Measurements from ENCODE around the gene KCNB1.

KCNB1 gene

GRCh38 chr20:49482621-49483017 is at the start of gene KCNB1:
TSS of gene KCNB1 (minus strand) at chr20:49482668. CDS start at chr20:49482480, 188 bp downstream.
- DNase-seq (ENCODE audit: low spot score), result peak; percentile 98

DNA sequence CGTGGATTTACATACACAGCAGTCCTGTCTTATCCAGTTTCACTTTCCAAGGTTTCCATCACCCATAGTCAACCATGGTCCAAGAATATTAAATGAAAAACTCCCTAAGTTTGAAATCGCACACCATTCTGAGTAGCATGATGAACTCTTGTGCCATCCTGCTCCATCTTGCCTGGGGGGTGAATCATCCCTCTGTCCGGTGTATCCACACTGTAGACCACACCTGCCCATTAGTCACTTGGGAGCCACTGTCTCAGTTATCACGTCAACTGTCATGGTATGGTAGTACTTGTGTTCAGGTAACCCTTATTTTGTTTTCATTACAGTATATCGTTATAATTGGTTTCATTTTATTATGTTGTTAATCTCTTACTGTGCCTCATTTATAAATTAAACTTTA is 47.0 kb upstream of the KCNB1 start:
- DNase-seq (ENCODE audit: low spot score), result no peak

GRCh38 chr20:49526568-49526967 is 44.1 kb upstream of the KCNB1 start:
- no peak for DNase-seq (ENCODE audit: low spot score)

GRCh38 chr20:49526056-49526455 is 43.6 kb upstream of the KCNB1 start:
- DNase-seq (ENCODE audit: low spot score), result no peak

DNA sequence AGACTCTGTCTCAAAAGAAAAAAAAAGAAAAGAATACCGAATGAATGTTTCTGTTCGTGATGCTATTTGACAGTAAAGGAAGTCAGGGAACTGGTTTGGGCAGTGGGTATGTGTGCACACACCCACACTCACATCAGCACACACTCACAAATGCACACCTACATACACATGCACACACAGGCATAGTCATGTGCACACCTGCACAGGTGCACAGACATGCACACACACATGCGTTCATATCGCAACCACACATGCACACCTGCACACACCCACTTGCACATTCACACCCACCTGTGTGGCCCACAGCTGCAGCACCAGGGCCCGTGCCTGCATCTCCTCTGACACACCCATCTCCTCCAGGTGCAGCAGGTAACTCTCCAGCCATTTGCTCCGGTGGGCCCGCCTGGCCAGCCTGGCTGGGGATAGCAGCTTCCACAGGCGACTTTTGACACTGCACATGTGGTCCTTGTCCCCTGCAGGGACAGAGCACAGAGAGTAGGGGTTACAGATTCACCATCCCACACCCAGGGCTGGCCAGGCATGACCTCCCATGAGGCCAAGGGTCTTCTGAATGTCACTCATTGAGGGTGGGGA is 41.4 kb upstream of the KCNB1 start:
- DNase-seq (ENCODE audit: low spot score), result no peak

DNA sequence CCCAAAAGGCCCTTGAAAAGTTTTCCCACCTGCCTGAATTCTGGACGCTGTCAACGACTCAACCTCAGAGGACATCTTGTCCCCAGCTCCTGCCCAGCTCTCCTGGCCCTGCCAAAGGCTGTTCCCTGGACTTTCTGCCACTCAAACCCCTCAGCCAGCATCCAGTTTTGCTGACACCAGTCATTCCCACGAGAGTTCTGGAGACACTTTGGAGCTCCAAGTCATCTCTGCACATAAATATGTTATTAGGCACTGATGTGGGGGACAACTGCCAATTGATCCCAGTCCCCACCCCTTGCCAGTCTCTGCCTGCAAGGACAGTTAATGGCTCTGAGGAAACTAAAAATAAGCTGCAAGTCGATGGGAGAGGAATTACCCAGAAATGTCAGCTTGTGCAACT is 38.9 kb upstream of the KCNB1 start:
- DNase-seq (ENCODE audit: low spot score), result no peak

DNA sequence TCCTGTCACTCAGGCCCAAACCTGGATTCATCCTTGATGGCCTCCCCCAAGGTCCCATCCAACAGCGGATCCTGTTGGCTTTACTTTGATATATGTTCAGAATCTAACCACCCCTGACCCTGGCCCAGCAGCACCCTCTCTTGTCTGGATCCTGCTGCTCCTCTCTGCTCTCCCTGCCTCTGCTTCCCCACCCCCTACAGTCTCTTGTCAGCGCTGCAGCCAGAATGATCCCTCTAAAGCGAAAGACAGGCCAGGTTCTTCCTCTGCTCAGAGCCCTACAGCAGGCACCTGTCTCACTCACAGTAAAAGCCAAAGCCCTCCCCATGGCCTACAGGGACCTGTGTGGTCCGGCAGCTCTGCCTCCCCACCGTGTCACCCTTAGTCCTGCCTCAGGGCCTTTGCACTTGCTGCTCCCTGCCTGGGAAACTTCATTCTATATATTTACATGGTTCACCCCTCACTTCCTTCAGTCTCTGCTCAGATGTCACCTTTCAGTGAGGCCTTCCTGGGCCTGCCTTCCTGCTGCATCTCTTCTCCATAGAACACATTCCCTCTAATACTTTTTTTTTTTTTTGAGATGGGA is 37.4 kb upstream of the KCNB1 start:
- peak; percentile 31 for DNase-seq (ENCODE audit: low spot score)

- DNase-seq (ENCODE audit: low spot score), result no peak
Observed at GRCh38 chr20:49519212-49519712, 36.8 kb upstream of the KCNB1 start.

GRCh38 chr20:49518576-49518975 is 36.1 kb upstream of the KCNB1 start:
- no peak for DNase-seq (ENCODE audit: low spot score)

DNA sequence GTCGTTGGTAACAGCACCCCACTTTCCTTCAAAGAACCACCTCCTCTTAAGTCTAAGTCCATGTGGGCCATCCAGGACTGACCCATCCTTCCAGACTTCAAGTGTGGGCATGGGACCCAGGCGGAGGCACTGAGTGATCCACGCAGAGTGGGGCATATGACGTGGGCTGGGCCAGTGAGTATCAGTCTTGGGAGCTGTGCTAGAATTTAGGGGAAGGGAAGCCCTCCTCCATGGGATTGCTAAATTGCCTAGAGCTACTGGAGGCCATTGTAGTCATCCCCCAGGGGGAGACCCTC is 35.3 kb upstream of the KCNB1 start:
- no peak for DNase-seq (ENCODE audit: low spot score)

GRCh38 chr20:49516916-49517804 is 34.7 kb upstream of the KCNB1 start:
- no peak for DNase-seq (ENCODE audit: low spot score)

- DNase-seq (ENCODE audit: low spot score), result no peak
Observed at GRCh38 chr20:49515586-49515985, 33.1 kb upstream of the KCNB1 start.

- DNase-seq (ENCODE audit: low spot score), result no peak
Observed at GRCh38 chr20:49513517-49513916, 31.0 kb upstream of the KCNB1 start.

GRCh38 chr20:49513009-49513408 is 30.5 kb upstream of the KCNB1 start:
- no peak for DNase-seq (ENCODE audit: low spot score)

- no peak for DNase-seq (ENCODE audit: low spot score)
Observed at GRCh38 chr20:49511788-49512525, 29.5 kb upstream of the KCNB1 start.

DNA sequence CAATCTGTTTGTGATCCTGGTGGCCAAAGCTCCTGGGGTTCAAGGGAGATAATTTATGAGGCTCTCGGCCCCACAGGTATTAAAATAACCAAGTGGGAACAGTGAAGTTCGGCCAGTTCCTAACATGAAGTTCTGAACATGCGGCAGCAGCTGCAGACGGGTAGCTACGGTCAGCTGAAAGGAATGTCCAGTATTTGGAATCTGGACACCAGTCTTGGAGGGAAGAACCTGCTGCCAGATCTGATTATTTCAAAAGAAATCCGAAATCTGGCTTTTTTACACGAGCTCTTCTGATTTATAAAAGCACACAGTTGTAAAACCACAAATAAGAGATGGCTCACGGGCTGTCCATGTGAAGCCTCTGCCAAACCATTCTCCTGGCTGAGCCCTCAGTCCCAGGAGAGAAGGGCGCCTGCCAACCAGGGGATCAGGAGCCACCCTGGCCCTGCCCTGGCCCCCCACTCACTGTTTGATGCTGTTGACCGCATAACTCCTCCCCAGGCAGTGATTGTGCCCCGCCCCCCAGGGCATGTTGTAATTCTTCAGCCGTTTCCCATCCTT is 28.2 kb upstream of the KCNB1 start:
- DNase-seq (ENCODE audit: low spot score), result no peak

GRCh38 chr20:49508435-49509199 is 26.1 kb upstream of the KCNB1 start:
- DNase-seq (ENCODE audit: low spot score), result peak; percentile 75

DNA sequence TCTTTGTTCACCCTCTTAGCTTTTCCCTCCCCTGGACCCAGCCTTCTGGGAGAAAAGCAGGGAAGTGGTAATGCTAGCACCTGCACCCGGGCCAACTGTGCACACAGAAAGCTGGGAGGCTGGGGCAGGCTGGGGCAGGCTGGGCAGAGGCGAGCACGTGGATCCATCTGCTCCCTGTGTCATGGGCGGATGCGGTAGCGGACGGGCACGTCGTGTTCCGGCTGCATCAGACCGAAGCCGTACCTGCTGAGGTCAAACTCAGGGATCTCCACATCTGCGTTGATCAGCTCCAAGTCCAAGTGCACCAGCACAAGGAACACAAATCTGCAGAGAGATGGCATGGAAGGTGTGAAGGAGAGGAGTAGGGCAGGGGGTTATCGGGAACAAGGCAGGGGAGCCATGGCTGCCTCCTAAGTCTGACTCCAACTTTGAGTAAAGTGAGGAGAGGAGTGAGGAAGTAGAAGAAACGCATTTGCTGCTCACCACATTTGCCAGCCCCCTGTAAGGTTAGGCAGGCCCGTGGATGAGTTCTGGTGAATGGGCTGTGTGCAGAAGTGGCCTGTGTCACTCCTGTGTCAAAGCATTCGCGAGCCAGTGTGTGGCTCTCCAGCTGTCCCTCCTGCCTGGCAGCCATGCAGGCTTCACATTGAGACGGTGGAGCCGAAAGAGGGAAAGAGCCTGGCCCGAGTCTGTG is 25.4 kb upstream of the KCNB1 start:
- no peak for DNase-seq (ENCODE audit: low spot score)

DNA sequence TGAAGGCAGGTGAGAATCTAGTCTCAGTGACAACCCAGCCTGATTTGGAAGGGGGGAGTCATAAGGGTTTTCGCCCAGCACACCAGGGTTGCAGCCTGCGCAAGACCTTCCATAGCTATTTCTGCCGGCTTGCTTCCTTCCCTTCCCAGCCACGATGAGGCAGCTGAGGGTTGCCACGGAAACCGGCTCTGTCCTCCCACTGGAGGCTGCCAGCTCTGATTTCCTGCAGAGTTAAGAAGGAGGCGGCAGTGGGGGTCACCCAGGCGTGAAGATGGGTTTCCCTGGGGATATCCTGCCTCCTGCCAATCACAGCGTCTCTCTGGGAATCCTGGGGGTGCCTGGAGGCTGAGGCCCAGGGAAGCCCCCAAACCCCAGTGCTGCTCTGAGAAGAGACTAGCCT is 23.1 kb upstream of the KCNB1 start:
- peak; percentile 68 for DNase-seq (ENCODE audit: low spot score)

GRCh38 chr20:49503176-49503575 is 20.7 kb upstream of the KCNB1 start:
- DNase-seq (ENCODE audit: low spot score), result no peak

DNA sequence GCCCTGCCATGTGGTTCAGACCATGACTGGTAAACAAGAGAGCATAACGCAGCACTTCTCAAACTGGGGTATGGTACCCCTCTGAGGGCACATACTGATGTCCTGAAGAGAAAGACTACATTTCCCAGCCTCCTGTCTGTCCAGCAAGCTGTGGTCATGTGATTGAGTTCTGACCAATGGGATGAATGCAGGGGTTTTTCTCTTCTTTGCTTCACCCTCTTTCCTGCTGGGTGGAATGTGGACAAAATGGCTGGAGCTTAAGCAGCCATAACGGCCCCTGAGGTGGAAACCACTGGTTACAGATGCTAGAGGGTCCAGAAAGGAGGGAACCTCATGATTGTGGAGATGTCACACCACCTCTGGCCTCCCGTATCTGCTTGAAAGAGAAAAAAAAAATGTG is 19.4 kb upstream of the KCNB1 start:
- peak; percentile 41 for DNase-seq (ENCODE audit: low spot score)
